PC-9 (cell line): Measurements from ENCODE around the gene COL5A2.

Experiments
- CTCF ChIP-seq: fragments of 200-600 bp; sonication (generic); conservative IDR thresholded peaks from 2 replicates; pipeline ENCODE4 v1.6.1; 2017; ENCODE audit warnings: mixed run types, antibody characterized with exemption, mild to moderate bottlenecking, moderate library complexity
- EZH2 ChIP-seq: fragments of 200-600 bp; sonication (generic); IDR thresholded peaks from 2 replicates; pipeline ENCODE4 v1.8.0; 2017; ENCODE audit warnings: antibody characterized with exemption, low read depth

DNA sequence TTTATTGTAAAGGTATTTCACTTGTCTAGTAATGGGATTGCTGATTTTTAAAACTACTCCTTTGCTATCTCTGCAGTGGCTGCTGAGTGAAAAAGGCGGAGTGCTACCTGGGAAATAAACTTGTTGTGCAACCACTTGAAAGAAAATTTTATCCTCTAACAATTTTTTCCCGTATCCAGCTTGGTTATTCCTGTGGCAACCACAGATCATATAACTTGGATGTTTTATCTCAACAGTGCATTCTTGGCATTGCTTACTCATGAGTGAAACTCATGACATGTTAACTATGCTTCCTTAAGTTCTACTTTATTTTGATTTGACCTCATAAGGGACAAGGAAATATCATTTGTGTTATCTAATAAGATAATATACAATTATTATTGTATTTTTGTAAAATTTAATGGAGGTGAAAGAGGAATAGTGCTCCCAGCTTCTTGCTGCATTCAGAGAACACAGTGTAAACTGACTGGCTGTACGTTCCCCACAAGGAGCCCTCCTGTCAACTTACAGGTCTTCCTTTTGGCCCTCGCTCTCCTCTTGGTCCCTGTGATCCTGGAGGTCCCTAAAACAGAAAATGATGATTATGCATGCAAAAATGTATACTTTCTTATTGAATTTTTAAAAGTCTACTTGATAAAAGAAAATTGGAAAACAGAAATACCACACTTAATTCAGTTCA is 82.7 kb downstream of the COL5A2 start:
- TF ChIP-seq CTCF, result no peak
- TF ChIP-seq EZH2, result no peak
